HepG2 (cell line): ENCODE data around the gene ASGR1. TPM values are rescaled to one million over a fixed set of nuclear protein-coding genes. Genes with fewer than 3 reads are reported as not detected.

Source experiments
- ATAC-seq: fragments of 200-7000 bp; cut with Tn5 transposase; 3 replicates; pipeline ENCODE4 v1.9.1; 2020; ENCODE audit warnings: mild to moderate bottlenecking, moderate library complexity
- BruUV-seq: library from RNA; stranded (reverse); fragments of 400-500 nt; replicated peaks from 2 replicates; lab custom pipeline; 2021; lab: Mats Ljungman, UMichigan
- CTCF ChIA-PET: fragments of 300-600 bp; formaldehyde crosslinking; extraction: SDS; loops from one replicate; lab custom pipeline; 2021; ENCODE audit warnings: low total read pairs, inconsistent platforms, low intra/inter-chr PET ratio; lab: Yijun Ruan, JAX
- POLR2A ChIA-PET: fragments of 350-600 bp; sonication (Branson Sonifier 250); formaldehyde crosslinking; loops from one replicate; lab custom pipeline; 2020; ENCODE audit warnings: antibody characterized with exemption, inconsistent platforms; lab: Yijun Ruan, JAX
- DNase-seq: peaks from one replicate; pipeline ENCODE4 v3.0.0-alpha.2; 2015; ENCODE audit warnings: low spot score
- FAIRE-seq: peaks from 3 replicates; lab custom pipeline; 2011; peaks lifted over from hg19 to GRCh38; lab: Jason Lieb, UNC
- H2AFZ ChIP-seq: one replicate; pipeline ENCODE4 v1.6.1; 2011; ENCODE audit warnings: low read length, inconsistent platforms
- H3K27ac ChIP-seq: fragments of 300-600 bp; 3 replicates; pipeline ENCODE4 v1.8.0; 2011; ENCODE audit warnings: mixed run types, mild to moderate bottlenecking, mixed read lengths, low read length, inconsistent platforms; ENCODE audit not compliant: insufficient read depth; ENCODE audit errors: extremely low read length
- H3K27me3 ChIP-seq, 2 experiments: fragments of 200-600 bp in 1 of 2; 2 replicates in 1 of 2; 3 replicates in 1 of 2; pipeline versions ENCODE4 v1.6.0 to v1.8.0; 2011; ENCODE audit warnings: low read length in 2 of 2, mild to moderate bottlenecking in 2 of 2, moderate library complexity in 2 of 2, inconsistent platforms in 1 of 2; ENCODE audit not compliant: insufficient read depth in 2 of 2, control insufficient read depth in 1 of 2
- H3K36me3 ChIP-seq, 2 experiments: fragments of 200-600 bp in 1 of 2; replicated peaks in 1 of 2; 2 replicates in 1 of 2; 3 replicates in 1 of 2; pipeline versions ENCODE4 v1.5.1 to v1.8.0; 2011; ENCODE audit warnings: low read length in 2 of 2, inconsistent platforms in 1 of 2; ENCODE audit not compliant: insufficient read depth in 2 of 2, control insufficient read depth in 1 of 2
- H3K4me1 ChIP-seq: 2 replicates; pipeline ENCODE4 v1.5.1; 2012; ENCODE audit warnings: low read length, inconsistent platforms; ENCODE audit not compliant: insufficient read depth
- H3K4me2 ChIP-seq: 2 replicates; pipeline ENCODE4 v1.6.0; 2011; ENCODE audit warnings: low read depth, low read length, inconsistent platforms
- H3K4me3 ChIP-seq, 3 experiments: fragments of 200-600 bp in 1 of 3; sonication (generic), shearing (Covaris generic) in 1 of 3; replicated peaks in 1 of 3; 2 replicates each; pipeline ENCODE4 v1.5.1; 2011 to 2016; ENCODE audit warnings: low read length in 3 of 3, inconsistent platforms in 2 of 3, low read depth in 2 of 3, mild to moderate bottlenecking in 2 of 3, control low read depth in 1 of 3, mixed read lengths in 1 of 3; ENCODE audit not compliant: insufficient read depth in 1 of 3
- H3K79me2 ChIP-seq: one replicate; pipeline ENCODE4 v1.6.1; 2011; ENCODE audit warnings: low read length, inconsistent platforms; ENCODE audit not compliant: insufficient read depth
- H3K9ac ChIP-seq: 2 replicates; pipeline ENCODE4 v1.6.0; 2011; ENCODE audit warnings: mild to moderate bottlenecking, low read depth, low read length, inconsistent platforms; ENCODE audit not compliant: insufficient read depth
- H3K9me3 ChIP-seq: 2 replicates; pipeline ENCODE4 v1.5.1; 2012; ENCODE audit warnings: mild to moderate bottlenecking, low read length
- H4K20me1 ChIP-seq: 2 replicates; pipeline ENCODE4 v1.6.0; 2011; ENCODE audit warnings: inconsistent platforms, mild to moderate bottlenecking, low read length, moderate library complexity; ENCODE audit not compliant: insufficient read depth
- ARHGAP35 ChIP-seq: sonication (generic); formaldehyde crosslinking; IDR thresholded peaks from 2 replicates; pipeline ENCODE4 v1.9.0; 2022; ENCODE audit warnings: mild to moderate bottlenecking, inconsistent platforms, moderate library complexity, missing genetic modification reagents, borderline replicate concordance
- CHD4 ChIP-seq: fragments of 200-600 bp; sonication (generic); IDR thresholded peaks from 2 replicates; pipeline ENCODE4 v1.7.0; 2017; ENCODE audit warnings: mild to moderate bottlenecking, low read length, borderline replicate concordance
- MED1 ChIP-seq: sonication (generic); formaldehyde crosslinking; IDR thresholded peaks from 2 replicates; pipeline ENCODE4 v1.4.0; 2020; ENCODE audit warnings: missing genetic modification reagents
- RFX5 ChIP-seq: IDR thresholded peaks from 2 replicates; pipeline ENCODE4 v1.6.1; 2011; ENCODE audit warnings: low read depth, low read length, improper control_type of control experiment
- ZNF605 ChIP-seq: sonication (generic); formaldehyde crosslinking; IDR thresholded peaks from 2 replicates; pipeline ENCODE4 v1.8.0; 2022; ENCODE audit warnings: mild to moderate bottlenecking, missing genetic modification reagents
- ZNF839 ChIP-seq: sonication (generic); formaldehyde crosslinking; IDR thresholded peaks from 2 replicates; pipeline ENCODE4 v1.4.0; 2020; ENCODE audit warnings: missing genetic modification reagents, mild to moderate bottlenecking, borderline replicate concordance
- ZSCAN20 ChIP-seq: sonication (generic); formaldehyde crosslinking; IDR thresholded peaks from 2 replicates; pipeline ENCODE4 v1.4.0; 2020; ENCODE audit warnings: missing genetic modification reagents, mild to moderate bottlenecking, borderline replicate concordance
- WGBS: methylation state at CpG from one replicate; pipeline ENCODE4 v1.1.6; 2017; ENCODE audit warnings: low lambda C conversion rate; 5-methylcytosine and 5-hydroxymethylcytosine counted together
- in situ Hi-C: cut with HindIII; loops from 2 replicates; pipeline ENCODE4 v1.10.0; 2017; ENCODE audit warnings: low pct_unique_long_range_greater_than_20kb; ENCODE audit not compliant: extremely low pct_ligation_motif_present
- intact Hi-C: fragments of 100-400 bp; cut with micrococcal nuclease; formaldehyde crosslinking; loops from one replicate; pipeline ENCODE4 v1.10.0; 2022; ENCODE audit not compliant: unreplicated experiment
- polyA plus RNA-seq, 8 experiments: library from polyadenylated mRNA; depleted of rRNA in 3 of 8; stranded (reverse) in 7 of 8; unstranded in 1 of 8; fragments of >200 nt; fragmentation: Illumina TruSeq in 4 of 8; extraction: Trizol in 4 of 8; gene quantifications; 2 replicates each; pipeline versions ENCODE4 v1.2.1 to v1.2.3, GENCODE V29; 2011 to 2016; ENCODE audit warnings: low read depth in 4 of 8, missing spikeins in 1 of 8, mixed read lengths in 1 of 8; ENCODE audit not compliant: insufficient read depth in 1 of 8
- total RNA-seq, 5 experiments: library from RNA; depleted of rRNA; stranded (reverse); fragments of >200 nt; fragmentation: Illumina TruSeq; extraction: Trizol; gene quantifications; 2 replicates each; pipeline ENCODE4 v1.2.3, GENCODE V29; 2016; ENCODE audit warnings: low read depth in 1 of 5
- TF ChIP-seq, protein P1 (sequence below): sonication (generic); formaldehyde crosslinking; IDR thresholded peaks from 2 replicates; pipeline ENCODE4 v1.9.0; 2021; ENCODE audit warnings: missing genetic modification reagents, borderline replicate concordance
- TF ChIP-seq, protein P2 (sequence below): sonication (generic); formaldehyde crosslinking; IDR thresholded peaks from 2 replicates; pipeline ENCODE4 v1.4.0; 2020; ENCODE audit warnings: missing genetic modification reagents, borderline replicate concordance
- TF ChIP-seq, protein P3 (sequence below): sonication (generic); formaldehyde crosslinking; IDR thresholded peaks from 2 replicates; pipeline ENCODE4 v1.8.0; 2022; ENCODE audit warnings: mild to moderate bottlenecking, missing genetic modification reagents; ENCODE audit not compliant: insufficient replicate concordance

Gene ASGR1
- total and polyA plus RNA-seq, 2 of the 13 experiments (the other 11 are each of a cell fraction or from before 2014, with no cell fraction given): 353 to 796 TPM

DNA sequence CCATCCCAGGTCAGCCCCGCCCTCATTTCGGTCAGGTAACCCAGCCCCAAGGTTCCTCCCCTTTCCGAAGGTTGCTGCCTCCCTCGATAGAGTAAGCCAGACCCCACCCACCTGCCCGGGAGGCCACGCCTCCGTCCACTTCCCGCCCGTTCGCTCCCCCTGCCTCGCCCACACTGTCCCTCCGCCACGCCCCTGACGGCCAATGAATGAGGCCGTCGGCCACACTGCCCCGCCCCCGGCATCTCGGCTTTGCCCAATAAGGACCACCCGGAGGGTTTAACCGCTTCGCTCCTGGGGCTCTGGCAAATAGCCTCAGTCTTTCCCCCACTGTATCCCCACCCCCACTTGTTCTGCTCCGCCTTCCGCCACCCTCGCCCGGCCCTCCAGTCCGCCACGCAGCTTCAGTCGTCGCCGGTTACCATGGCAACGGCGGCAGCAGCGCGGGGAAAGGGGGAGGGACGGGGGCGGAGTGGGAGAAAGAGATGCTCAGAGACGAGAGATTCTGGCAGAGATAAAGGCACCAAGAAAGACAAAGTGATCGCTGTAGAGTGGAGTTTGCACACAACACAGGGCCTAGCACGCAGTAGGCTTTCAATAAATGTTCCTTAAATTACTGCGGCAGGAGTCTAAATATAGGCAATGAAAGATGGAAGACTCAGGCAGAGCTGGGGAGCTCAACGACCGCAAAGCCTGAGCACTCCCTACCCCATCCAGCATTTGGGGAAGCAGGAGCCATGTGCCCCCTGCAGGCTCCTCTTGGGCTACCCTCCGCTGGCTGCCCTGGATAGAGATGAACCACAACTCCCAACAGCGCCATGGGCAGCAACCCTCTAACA is 35.3 kb upstream of the ASGR1 start:
- ChIA-PET POLR2A (interaction anchor here (0.8 to 2.9 kb wide), 8 partner anchors 20 to 179 kb away, joined by 3 to 35 read pairs (median 5); partner anchors contain the start of genes ASGR1, ASGR2, DVL2 and SLC16A13), CTCF (interaction anchor here (1.9 kb wide), 1 partner anchor 169 kb away, joined by 10 read pairs; no protein-coding TSS in a partner anchor)
- peak overlapping the region; percentile 77 for H3K4me2 ChIP-seq
- no peaks in the 10 kb centered on the region for H4K20me1 ChIP-seq
- intact Hi-C loops (loop anchor here (5.0 kb wide), 1 partner anchor 37 kb away; the partner anchor contains the start of gene ASGR1), in situ Hi-C loops (loop anchor here (5.0 kb wide), 1 partner anchor 37 kb away; the partner anchor contains the start of gene ASGR1)
- no peaks in the 10 kb centered on the region for H3K79me2 ChIP-seq
- peaks cover 0 to 4% of the 10 kb centered on the region in 2 experiments; a peak in 2 of 5 replicates for H3K27me3 ChIP-seq
- DNase-seq (peak; percentile 95), FAIRE-seq (peak; percentile 76), ATAC-seq (peak; percentile 88)
- H3K36me3 ChIP-seq: no peaks in the 10 kb centered on the region
- WGBS: 2% methylated on average over 32 of the region's 45 CpGs
- H3K9ac ChIP-seq: peak overlapping the region; percentile 28
- no peak overlapping the region for H2AFZ ChIP-seq
- H3K4me1 ChIP-seq: peaks cover 56% of the 10 kb centered on the region
- BruUV-seq: no TSS peak
- peak overlapping the region; percentile 53 for H3K27ac ChIP-seq
- no peaks in the 10 kb centered on the region for H3K9me3 ChIP-seq
- H3K4me3 ChIP-seq: peak overlapping the region; percentile 29 to 68 (median 55)
- TF ChIP-seq, protein P1, sequence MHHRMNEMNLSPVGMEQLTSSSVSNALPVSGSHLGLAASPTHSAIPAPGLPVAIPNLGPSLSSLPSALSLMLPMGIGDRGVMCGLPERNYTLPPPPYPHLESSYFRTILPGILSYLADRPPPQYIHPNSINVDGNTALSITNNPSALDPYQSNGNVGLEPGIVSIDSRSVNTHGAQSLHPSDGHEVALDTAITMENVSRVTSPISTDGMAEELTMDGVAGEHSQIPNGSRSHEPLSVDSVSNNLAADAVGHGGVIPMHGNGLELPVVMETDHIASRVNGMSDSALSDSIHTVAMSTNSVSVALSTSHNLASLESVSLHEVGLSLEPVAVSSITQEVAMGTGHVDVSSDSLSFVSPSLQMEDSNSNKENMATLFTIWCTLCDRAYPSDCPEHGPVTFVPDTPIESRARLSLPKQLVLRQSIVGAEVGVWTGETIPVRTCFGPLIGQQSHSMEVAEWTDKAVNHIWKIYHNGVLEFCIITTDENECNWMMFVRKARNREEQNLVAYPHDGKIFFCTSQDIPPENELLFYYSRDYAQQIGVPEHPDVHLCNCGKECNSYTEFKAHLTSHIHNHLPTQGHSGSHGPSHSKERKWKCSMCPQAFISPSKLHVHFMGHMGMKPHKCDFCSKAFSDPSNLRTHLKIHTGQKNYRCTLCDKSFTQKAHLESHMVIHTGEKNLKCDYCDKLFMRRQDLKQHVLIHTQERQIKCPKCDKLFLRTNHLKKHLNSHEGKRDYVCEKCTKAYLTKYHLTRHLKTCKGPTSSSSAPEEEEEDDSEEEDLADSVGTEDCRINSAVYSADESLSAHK (CRISPR knock-in tag): no peak
- TF ChIP-seq ZNF839: no peak
- no peak for TF ChIP-seq ZSCAN20 (CRISPR knock-in tag)
- TF ChIP-seq ZNF605 (CRISPR knock-in tag): peak; percentile 87
- peak; percentile 43; the same call in 1 of the 2 replicates for TF ChIP-seq CHD4
- TF ChIP-seq MED1 (CRISPR knock-in tag): peak; percentile 27; the same call in 1 of the 2 replicates
- TF ChIP-seq, protein P2, sequence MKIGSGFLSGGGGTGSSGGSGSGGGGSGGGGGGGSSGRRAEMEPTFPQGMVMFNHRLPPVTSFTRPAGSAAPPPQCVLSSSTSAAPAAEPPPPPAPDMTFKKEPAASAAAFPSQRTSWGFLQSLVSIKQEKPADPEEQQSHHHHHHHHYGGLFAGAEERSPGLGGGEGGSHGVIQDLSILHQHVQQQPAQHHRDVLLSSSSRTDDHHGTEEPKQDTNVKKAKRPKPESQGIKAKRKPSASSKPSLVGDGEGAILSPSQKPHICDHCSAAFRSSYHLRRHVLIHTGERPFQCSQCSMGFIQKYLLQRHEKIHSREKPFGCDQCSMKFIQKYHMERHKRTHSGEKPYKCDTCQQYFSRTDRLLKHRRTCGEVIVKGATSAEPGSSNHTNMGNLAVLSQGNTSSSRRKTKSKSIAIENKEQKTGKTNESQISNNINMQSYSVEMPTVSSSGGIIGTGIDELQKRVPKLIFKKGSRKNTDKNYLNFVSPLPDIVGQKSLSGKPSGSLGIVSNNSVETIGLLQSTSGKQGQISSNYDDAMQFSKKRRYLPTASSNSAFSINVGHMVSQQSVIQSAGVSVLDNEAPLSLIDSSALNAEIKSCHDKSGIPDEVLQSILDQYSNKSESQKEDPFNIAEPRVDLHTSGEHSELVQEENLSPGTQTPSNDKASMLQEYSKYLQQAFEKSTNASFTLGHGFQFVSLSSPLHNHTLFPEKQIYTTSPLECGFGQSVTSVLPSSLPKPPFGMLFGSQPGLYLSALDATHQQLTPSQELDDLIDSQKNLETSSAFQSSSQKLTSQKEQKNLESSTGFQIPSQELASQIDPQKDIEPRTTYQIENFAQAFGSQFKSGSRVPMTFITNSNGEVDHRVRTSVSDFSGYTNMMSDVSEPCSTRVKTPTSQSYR: peak; percentile 31; the same call in 1 of the 2 replicates
- TF ChIP-seq, protein P3, sequence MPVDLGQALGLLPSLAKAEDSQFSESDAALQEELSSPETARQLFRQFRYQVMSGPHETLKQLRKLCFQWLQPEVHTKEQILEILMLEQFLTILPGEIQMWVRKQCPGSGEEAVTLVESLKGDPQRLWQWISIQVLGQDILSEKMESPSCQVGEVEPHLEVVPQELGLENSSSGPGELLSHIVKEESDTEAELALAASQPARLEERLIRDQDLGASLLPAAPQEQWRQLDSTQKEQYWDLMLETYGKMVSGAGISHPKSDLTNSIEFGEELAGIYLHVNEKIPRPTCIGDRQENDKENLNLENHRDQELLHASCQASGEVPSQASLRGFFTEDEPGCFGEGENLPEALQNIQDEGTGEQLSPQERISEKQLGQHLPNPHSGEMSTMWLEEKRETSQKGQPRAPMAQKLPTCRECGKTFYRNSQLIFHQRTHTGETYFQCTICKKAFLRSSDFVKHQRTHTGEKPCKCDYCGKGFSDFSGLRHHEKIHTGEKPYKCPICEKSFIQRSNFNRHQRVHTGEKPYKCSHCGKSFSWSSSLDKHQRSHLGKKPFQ (CRISPR knock-in tag): peak; percentile 22
- TF ChIP-seq ARHGAP35 (CRISPR knock-in tag): no peak
- peak; percentile 93 for TF ChIP-seq RFX5
